Measurements from ENCODE around the gene ZNF764.

ZNF764 gene

GRCh38 chr16:30588651-30589050 lies 30.5 kb upstream of the ZNF764 start:
- WGBS (ENCODE audit: extremely low coverage, insufficient coverage, insufficient read length), result no CpG with 5 or more reads among the region's 2 CpGs
- Histone ChIP-seq H3K27me3 (ENCODE audit: insufficient read depth, low read length) (no peaks in the 10 kb centered on the region), H3K79me2 (ENCODE audit: control insufficient read depth, insufficient read depth, low read length, poor library complexity) (peaks cover 7% of the 10 kb centered on the region)

GRCh38 chr16:30585400-30586191 lies 27.4 kb upstream of the ZNF764 start, which contains the start of gene ZNF785:
Gene ZNF785, minus strand, starts transcription at chr16:30585697. Its CDS starts 86 bp downstream, at chr16:30585611.
- WGBS (ENCODE audit: extremely low coverage, insufficient coverage, insufficient read length), result no CpG with 5 or more reads among the region's 50 CpGs
- H3K14ac ChIP-seq (ENCODE audit: low read length), result peak within 1 kb of the TSS; percentile 85
- H4K91ac ChIP-seq (ENCODE audit: low read depth, low read length), result peak within 1 kb of the TSS; percentile 86

More at GRCh38 chr16:30588651-30589050, 30.5 kb upstream of the ZNF764 start:
- no peak overlapping the region for H2AK5ac ChIP-seq (ENCODE audit: low read length)
- H4K91ac ChIP-seq (ENCODE audit: low read depth, low read length), result no peak overlapping the region
- H4K12ac ChIP-seq (ENCODE audit: low read depth, low read length), result no peak overlapping the region
- no peak overlapping the region for H2BK12ac ChIP-seq (ENCODE audit: low read length)
- no peak overlapping the region for H3K4ac ChIP-seq (ENCODE audit: low read depth, low read length)
- no peak overlapping the region for H3K27ac ChIP-seq (ENCODE audit: low read depth, low read length)
- no peak overlapping the region for H3K23ac ChIP-seq (ENCODE audit: low read length)
- no peak overlapping the region for H2BK120ac ChIP-seq (ENCODE audit: insufficient read depth, low read length, poor library complexity)
- H2BK5ac ChIP-seq (ENCODE audit: low read depth, low read length, poor library complexity), result no peak overlapping the region
- H3K4me3 ChIP-seq (ENCODE audit: low read depth, low read length), result no peak overlapping the region
- no peak overlapping the region for H3K14ac ChIP-seq (ENCODE audit: low read length)
- H3K4me2 ChIP-seq (ENCODE audit: low read length), result no peak overlapping the region
- peaks cover 5 to 7% of the 10 kb centered on the region in 2 experiments for H3K36me3 ChIP-seq (ENCODE audit: control insufficient read depth in 1 of 2, insufficient read depth in 2 of 2, low read length in 2 of 2)
- H3K18ac ChIP-seq (ENCODE audit: low read length), result no peak overlapping the region
- H3K79me1 ChIP-seq (ENCODE audit: low read length), result peaks cover 12% of the 10 kb centered on the region
- no peak overlapping the region for H2AFZ ChIP-seq (ENCODE audit: insufficient read depth, low read length, poor library complexity)
- H3K9ac ChIP-seq (ENCODE audit: low read length), result no peak overlapping the region
- peaks cover 3 to 5% of the 10 kb centered on the region in 2 experiments for H3K4me1 ChIP-seq (ENCODE audit: control insufficient read depth in 1 of 2, insufficient read depth in 2 of 2, low read length in 2 of 2)
- H3K9me3 ChIP-seq (ENCODE audit: insufficient read depth, low read depth, low read length), result no peaks in the 10 kb centered on the region
- DNase-seq, result no peak
- no peak overlapping the region for H4K8ac ChIP-seq (ENCODE audit: low read depth, low read length)

GRCh38 chr16:30585022-30585399 lies 26.8 kb upstream of the ZNF764 start:
- H3K9ac ChIP-seq (ENCODE audit: low read length), result peak overlapping the region; percentile 97
- peak overlapping the region; percentile 38 for H2BK5ac ChIP-seq (ENCODE audit: low read depth, low read length, poor library complexity)
- H3K4me3 ChIP-seq (ENCODE audit: low read depth, low read length), result peak overlapping the region; percentile 83
- WGBS (ENCODE audit: extremely low coverage, insufficient coverage, insufficient read length), result no CpG with 5 or more reads among the region's 23 CpGs
- H3K79me2 ChIP-seq (ENCODE audit: control insufficient read depth, insufficient read depth, low read length, poor library complexity), result peaks cover 7% of the 10 kb centered on the region
- H3K4me1 ChIP-seq (ENCODE audit: control insufficient read depth in 1 of 2, insufficient read depth in 2 of 2, low read length in 2 of 2), result peaks cover 3 to 5% of the 10 kb centered on the region in 2 experiments
- peak overlapping the region; percentile 85 for H4K8ac ChIP-seq (ENCODE audit: low read depth, low read length)
- peak overlapping the region; percentile 95 for H4K12ac ChIP-seq (ENCODE audit: low read depth, low read length)
- H4K91ac ChIP-seq (ENCODE audit: low read depth, low read length), result peak overlapping the region; percentile 86
- H3K23ac ChIP-seq (ENCODE audit: low read length), result no peak overlapping the region
- peaks cover 12% of the 10 kb centered on the region for H3K79me1 ChIP-seq (ENCODE audit: low read length)
- peak overlapping the region; percentile 15 for H2BK12ac ChIP-seq (ENCODE audit: low read length)
- no peaks in the 10 kb centered on the region for H3K9me3 ChIP-seq (ENCODE audit: insufficient read depth, low read depth, low read length)
- H3K4ac ChIP-seq (ENCODE audit: low read depth, low read length), result peak overlapping the region; percentile 76
- H3K27me3 ChIP-seq (ENCODE audit: insufficient read depth, low read length), result no peaks in the 10 kb centered on the region
- peak overlapping the region; percentile 80 for H2AFZ ChIP-seq (ENCODE audit: insufficient read depth, low read length, poor library complexity)
- peak overlapping the region; percentile 96 for H3K4me2 ChIP-seq (ENCODE audit: low read length)
- H2AK5ac ChIP-seq (ENCODE audit: low read length), result peak overlapping the region; percentile 21
- DNase-seq, result peak in 1 of 2 donors; percentile 28
- H3K14ac ChIP-seq (ENCODE audit: low read length), result peak overlapping the region; percentile 85
- H3K27ac ChIP-seq (ENCODE audit: low read depth, low read length), result peak overlapping the region; percentile 74
- peaks cover 27% of the 10 kb centered on the region in 2 experiments for H3K36me3 ChIP-seq (ENCODE audit: control insufficient read depth in 1 of 2, insufficient read depth in 2 of 2, low read length in 2 of 2)
- H2BK120ac ChIP-seq (ENCODE audit: insufficient read depth, low read length, poor library complexity), result peak overlapping the region; percentile 67
- peak overlapping the region; percentile 82 for H3K18ac ChIP-seq (ENCODE audit: low read length)

More at GRCh38 chr16:30585400-30586191, 27.4 kb upstream of the ZNF764 start, which contains the start of gene ZNF785:
- Histone ChIP-seq H3K9me3 (ENCODE audit: insufficient read depth, low read depth, low read length) (no peaks in the 10 kb centered on the region), H3K18ac (ENCODE audit: low read length) (peak within 1 kb of the TSS; percentile 82), H3K79me2 (ENCODE audit: control insufficient read depth, insufficient read depth, low read length, poor library complexity) (peaks cover 7% of the 10 kb centered on the region), H3K27ac (ENCODE audit: low read depth, low read length) (peak within 1 kb of the TSS; percentile 74), H3K4me2 (ENCODE audit: low read length) (peak within 1 kb of the TSS; percentile 96), H2BK5ac (ENCODE audit: low read depth, low read length, poor library complexity) (peak within 1 kb of the TSS; percentile 38), H2BK12ac (ENCODE audit: low read length) (peak within 1 kb of the TSS; percentile 15), H3K9ac (ENCODE audit: low read length) (peak within 1 kb of the TSS; percentile 97), H3K4me3 (ENCODE audit: low read depth, low read length) (peak within 1 kb of the TSS; percentile 83), H3K4me1 (ENCODE audit: control insufficient read depth in 1 of 2, insufficient read depth in 2 of 2, low read length in 2 of 2) (peaks cover 3 to 5% of the 10 kb centered on the region in 2 experiments), H3K4ac (ENCODE audit: low read depth, low read length) (peak within 1 kb of the TSS; percentile 78), H4K8ac (ENCODE audit: low read depth, low read length) (peak within 1 kb of the TSS; percentile 85), H4K12ac (ENCODE audit: low read depth, low read length) (peak within 1 kb of the TSS; percentile 95), H3K23ac (ENCODE audit: low read length) (no peak within 1 kb of the TSS), H2BK120ac (ENCODE audit: insufficient read depth, low read length, poor library complexity) (peak within 1 kb of the TSS; percentile 67), H3K79me1 (ENCODE audit: low read length) (peaks cover 12% of the 10 kb centered on the region), H3K27me3 (ENCODE audit: insufficient read depth, low read length) (no peaks in the 10 kb centered on the region), H3K36me3 (ENCODE audit: control insufficient read depth in 1 of 2, insufficient read depth in 2 of 2, low read length in 2 of 2) (peaks cover 27% of the 10 kb centered on the region in 2 experiments), H2AFZ (ENCODE audit: insufficient read depth, low read length, poor library complexity) (peak within 1 kb of the TSS; percentile 80), H2AK5ac (ENCODE audit: low read length) (peak within 1 kb of the TSS; percentile 96)
- peak; percentile 85 to 95 for DNase-seq

GRCh38 chr16:30582611-30583340 lies 24.6 kb upstream of the ZNF764 start:
- no CpG with 5 or more reads among the region's 48 CpGs for WGBS (ENCODE audit: extremely low coverage, insufficient coverage, insufficient read length)
- no peak overlapping the region for H3K18ac ChIP-seq (ENCODE audit: low read length)

More at GRCh38 chr16:30582611-30583340, 24.6 kb upstream of the ZNF764 start:
- Histone ChIP-seq H3K23ac (ENCODE audit: low read length) (no peak overlapping the region), H3K9me3 (ENCODE audit: insufficient read depth, low read depth, low read length) (no peaks in the 10 kb centered on the region), H2AFZ (ENCODE audit: insufficient read depth, low read length, poor library complexity) (no peak overlapping the region), H3K36me3 (ENCODE audit: control insufficient read depth in 1 of 2, insufficient read depth in 2 of 2, low read length in 2 of 2) (peaks cover 28 to 37% of the 10 kb centered on the region in 2 experiments), H3K79me2 (ENCODE audit: control insufficient read depth, insufficient read depth, low read length, poor library complexity) (peaks cover 7% of the 10 kb centered on the region), H2BK120ac (ENCODE audit: insufficient read depth, low read length, poor library complexity) (no peak overlapping the region), H3K4me1 (ENCODE audit: control insufficient read depth in 1 of 2, insufficient read depth in 2 of 2, low read length in 2 of 2) (peaks cover 3 to 5% of the 10 kb centered on the region in 2 experiments), H3K27me3 (ENCODE audit: insufficient read depth, low read length) (no peaks in the 10 kb centered on the region), H3K4me3 (ENCODE audit: low read depth, low read length) (no peak overlapping the region), H4K12ac (ENCODE audit: low read depth, low read length) (no peak overlapping the region), H3K79me1 (ENCODE audit: low read length) (peaks cover 12% of the 10 kb centered on the region), H3K4ac (ENCODE audit: low read depth, low read length) (no peak overlapping the region), H2AK5ac (ENCODE audit: low read length) (no peak overlapping the region), H2BK5ac (ENCODE audit: low read depth, low read length, poor library complexity) (no peak overlapping the region), H3K14ac (ENCODE audit: low read length) (no peak overlapping the region), H3K9ac (ENCODE audit: low read length) (no peak overlapping the region), H3K27ac (ENCODE audit: low read depth, low read length) (no peak overlapping the region), H4K8ac (ENCODE audit: low read depth, low read length) (no peak overlapping the region), H2BK12ac (ENCODE audit: low read length) (no peak overlapping the region), H3K4me2 (ENCODE audit: low read length) (no peak overlapping the region), H4K91ac (ENCODE audit: low read depth, low read length) (no peak overlapping the region)
- no peak for DNase-seq

All from trophoblast cell (in vitro differentiated cells and primary cell).